Suppressor macrophage treated with lipopolysaccharide for 1 hour (primary cell): ENCODE results near the gene ASB3.
"Not testable (repeated sequence)": the region's sequence is repeated elsewhere in the genome, so short reads cannot be mapped to it uniquely, and the experiment has no call there.

Source experiments
- DNase-seq, 3 donors: peaks; one replicate each; pipeline ENCODE4 v3.0.0-alpha.2; 2020 to 2022

The ASB3 gene

DNA sequence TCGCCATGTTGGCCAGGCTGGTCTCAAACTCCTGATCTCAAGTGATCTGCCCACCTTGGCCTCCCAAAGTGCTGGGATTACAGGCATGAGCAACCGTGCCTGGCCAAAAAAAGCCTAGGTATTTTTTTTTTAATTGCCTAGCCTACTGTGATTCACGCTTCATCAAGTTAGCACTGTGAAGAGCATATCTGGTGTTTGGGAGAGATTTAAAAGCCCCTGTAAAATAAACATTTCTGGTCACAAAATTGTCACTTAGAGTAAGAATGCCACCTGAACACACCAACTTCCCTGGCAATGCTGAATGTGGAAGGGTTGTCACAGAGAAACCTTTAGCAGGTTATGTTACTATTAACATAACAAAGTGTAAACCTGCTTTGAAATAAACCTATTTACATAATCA is 58.8 kb downstream of the ASB3 start:
- no peak for DNase-seq

GRCh38 chr2:53725662-53726061 is 61.1 kb downstream of the ASB3 start:
- DNase-seq: no peak

DNA sequence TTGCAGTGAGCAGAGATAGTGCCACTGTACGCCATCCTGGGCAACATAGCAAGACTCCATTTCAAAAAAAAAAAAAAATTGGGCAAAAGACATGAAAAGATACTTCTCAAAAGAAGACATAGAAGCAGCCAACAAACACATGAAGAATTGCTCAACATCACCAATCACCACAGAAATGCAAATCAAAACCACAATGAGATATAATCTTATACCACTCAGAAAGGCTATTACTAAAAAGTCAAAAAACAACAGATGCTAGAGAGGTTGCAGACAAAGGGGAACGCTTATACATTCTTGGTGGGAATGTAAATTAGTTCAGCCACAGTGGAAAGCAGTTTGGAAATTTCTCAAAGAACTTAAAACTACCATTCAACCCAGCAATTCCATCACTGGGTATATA is 62.2 kb downstream of the ASB3 start:
- no peak for DNase-seq

DNA sequence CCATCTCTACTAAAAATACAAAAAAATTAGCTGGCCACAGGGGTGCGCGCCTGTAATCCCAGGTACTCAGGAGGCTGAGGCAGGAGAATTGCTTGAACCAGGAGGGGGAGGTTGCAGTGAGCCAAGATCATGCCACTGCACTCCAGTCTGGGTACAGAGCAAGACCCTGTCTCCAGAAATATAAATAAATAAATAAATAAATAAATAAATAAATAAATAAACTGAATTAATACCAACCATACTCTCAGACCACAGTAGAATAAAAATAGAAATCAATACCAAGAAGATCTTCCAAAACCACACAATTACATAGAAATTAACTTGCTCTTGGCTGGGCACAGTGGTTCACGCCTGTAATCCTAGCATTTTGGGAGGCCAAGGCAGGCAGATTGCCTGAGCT is 65.8 kb downstream of the ASB3 start:
- not testable (repeated sequence) for DNase-seq

DNA sequence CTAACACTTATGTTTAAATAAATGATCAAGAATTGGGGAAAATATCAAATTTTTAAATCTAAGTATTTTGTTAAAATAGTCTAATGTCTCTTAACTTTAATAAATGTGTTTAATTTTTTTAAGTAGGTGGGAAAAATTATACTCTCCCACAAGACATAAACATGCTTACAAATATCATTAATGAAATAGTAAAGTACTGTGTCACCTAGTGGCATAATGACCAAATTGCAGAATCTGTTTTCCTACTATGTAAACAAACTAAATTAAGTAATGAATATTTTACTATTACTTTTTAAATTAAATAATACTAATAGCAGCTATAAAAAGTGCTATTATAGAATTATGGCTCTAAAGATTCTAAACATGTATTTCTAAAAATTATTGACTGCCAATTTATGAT is 71.2 kb downstream of the ASB3 start:
- peak in 2 of 3 donors; percentile 17 to 19 for DNase-seq

DNA sequence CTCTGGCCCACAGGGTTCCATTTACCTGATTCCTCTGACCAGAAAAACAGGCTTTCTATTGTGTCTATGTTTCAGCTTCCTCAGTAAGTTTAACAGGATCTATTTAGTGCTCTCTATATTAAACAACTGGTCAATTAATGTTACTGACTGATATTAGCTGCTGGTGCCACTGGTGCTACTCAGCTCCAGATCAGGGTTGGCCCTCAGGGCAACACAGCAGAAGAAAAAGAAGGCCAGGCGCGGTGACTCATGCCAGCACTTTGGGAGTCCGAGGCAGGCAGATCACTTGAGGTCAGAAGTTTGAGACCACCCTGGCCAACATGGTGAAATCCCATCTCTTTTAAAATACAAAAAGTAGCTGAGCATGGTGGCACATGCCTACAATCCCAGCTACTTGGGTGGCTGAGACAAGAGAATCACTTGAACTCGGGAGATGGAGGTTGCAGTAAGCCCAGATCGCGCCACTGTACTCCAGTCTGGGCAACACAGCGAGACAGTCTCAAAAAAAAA is 75.4 kb downstream of the ASB3 start:
- DNase-seq: no peak

GRCh38 chr2:53708988-53709387 is 77.8 kb downstream of the ASB3 start:
- DNase-seq: no peak

DNA sequence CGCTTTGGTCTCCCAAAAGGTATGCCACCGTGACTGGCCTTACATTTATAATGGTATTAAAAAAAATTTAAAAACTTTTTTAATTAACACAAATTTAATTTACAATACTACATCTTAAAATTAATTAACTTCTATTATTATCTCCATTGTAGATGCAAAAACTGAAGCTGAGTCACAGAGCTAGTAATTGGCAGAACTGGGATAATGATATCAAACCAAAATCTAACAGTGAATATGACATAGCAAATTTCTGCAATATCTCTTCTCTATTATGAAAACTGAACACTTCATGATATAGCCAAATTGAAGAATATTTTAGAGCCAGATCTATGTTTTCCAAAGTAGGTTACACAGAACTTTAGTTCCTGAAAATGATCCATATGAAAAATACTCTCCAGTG is 85.5 kb downstream of the ASB3 start:
- no peak for DNase-seq

DNA sequence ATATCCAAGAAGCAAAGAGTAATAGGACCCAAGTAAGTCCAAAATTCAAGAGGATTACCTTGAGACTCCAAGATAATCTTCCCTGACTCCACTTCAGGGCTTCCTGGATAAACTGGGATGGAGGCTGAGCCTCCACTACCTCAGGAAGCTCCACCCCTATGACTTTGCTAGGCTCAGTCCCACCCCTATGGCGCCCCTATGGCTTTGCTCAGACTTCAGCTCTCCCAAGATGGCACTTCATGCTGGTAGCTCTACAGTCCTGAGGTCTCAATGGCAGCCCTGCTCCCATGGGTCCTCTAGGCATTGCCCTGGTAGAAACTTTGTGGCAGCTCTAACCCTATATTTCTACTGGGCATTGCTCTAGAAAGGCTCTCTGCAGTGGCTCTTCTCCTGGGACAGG is 89.1 kb downstream of the ASB3 start:
- DNase-seq: no peak

- DNase-seq: peak; percentile 15 to 49 (median 44)
These were observed 89.7 kb downstream of the ASB3 start for GRCh38 chr2:53697092-53697491.

DNA sequence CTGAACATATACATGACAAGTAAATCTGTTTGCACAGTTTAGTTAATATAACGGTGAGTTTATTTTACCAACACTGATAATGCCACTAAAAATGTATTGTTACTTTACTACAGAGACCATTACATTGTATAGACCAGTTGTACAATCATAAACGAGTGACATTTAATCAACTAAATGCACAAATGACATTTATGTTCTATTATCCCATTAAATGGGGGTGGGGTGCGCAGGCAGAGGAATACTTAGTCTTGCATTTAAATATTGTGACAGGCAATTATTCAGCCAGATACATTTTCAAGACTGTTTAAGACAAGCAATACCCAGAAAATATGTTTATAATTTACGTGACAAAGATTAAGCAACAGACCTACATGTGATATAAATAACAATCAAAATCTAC is 91.2 kb downstream of the ASB3 start:
- no peak for DNase-seq

DNA sequence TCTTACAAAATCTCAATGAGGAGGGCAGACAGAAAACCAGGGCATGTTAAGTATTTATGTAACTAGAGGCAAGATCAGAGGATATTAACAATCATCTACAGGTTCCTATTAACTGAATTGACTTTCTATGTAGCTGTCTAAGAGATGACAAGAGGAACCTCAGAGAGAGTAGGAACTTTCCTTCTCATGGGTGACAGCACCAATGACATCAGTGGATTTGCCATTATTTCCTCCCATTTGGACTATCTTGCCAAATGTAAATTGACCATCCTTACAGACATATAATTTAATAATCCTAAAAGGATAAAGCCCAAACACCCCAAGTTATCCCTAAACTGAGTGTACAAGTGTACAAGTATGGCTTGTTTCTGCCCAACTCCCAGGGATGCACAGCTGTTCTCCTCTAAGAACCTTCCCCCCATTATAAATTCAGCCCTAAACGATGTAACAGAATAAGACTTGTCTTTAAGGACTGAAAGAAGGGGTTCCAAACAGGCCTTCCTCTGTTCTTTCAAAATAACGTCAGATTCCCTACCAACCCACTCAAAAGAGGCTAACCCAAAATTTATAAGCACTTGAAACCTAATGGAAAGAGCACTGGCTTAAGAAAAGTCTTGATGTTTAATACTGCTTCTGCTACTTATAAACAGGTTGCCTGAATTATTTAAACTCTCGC is 92.5 kb downstream of the ASB3 start:
- DNase-seq: peak; percentile 34 to 65 (median 50)

DNA sequence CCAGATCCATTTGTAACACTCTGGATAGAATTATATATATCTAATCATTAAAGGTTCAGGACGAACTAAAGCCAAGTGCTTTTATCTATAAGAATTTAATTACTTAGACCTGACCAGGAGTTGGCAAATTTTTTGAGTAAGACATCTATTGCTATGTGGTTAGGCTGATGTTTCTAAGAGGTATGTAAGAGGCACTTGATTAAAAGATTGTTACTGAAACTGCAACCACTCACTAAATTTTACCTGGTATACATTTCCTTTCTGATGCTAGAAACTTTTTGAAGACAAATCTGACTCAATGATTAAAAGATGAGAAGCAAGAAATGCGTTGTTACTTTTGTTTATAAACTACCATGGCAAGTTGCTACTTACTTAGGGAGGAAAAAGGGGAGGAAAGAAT is 95.9 kb downstream of the ASB3 start:
- no peak for DNase-seq

GRCh38 chr2:53672881-53673522 is 113.8 kb downstream of the ASB3 start:
- no peak for DNase-seq

DNA sequence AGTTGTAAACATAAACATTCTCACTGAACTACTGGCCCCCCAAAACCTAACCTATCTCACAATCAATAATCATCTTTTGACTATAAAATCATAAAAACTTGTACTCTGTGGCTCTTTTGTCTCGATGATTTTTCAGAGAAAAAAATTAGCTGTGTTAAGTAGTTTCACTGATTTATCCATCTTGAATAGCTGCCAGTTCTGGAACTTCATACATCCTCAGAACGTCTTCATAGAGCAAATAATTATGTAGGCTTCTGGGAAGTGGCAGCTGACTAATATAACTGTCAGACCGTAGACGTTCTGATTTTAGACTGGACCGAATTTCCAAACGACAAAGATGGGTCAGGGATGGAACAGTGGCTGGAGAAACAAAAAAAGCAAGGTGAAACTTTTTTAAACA is 116.4 kb downstream of the ASB3 start:
- no peak for DNase-seq

GRCh38 chr2:53668624-53669026 is 118.1 kb downstream of the ASB3 start:
- DNase-seq: no peak

- not testable (repeated sequence) for DNase-seq
These were observed 119.6 kb downstream of the ASB3 start for GRCh38 chr2:53667130-53667529.

GRCh38 chr2:53660886-53661285 is 125.9 kb downstream of the ASB3 start:
- DNase-seq: no peak

GRCh38 chr2:53658474-53658873 is 128.3 kb downstream of the ASB3 start:
- DNase-seq: not testable (repeated sequence)

- no peak for DNase-seq
These were observed 131.5 kb downstream of the ASB3 start for GRCh38 chr2:53655256-53655655.

- no peak for DNase-seq
These were observed 132.4 kb downstream of the ASB3 start for GRCh38 chr2:53654396-53654795.

- no peak for DNase-seq
These were observed 134.6 kb downstream of the ASB3 start for GRCh38 chr2:53652131-53652530.

- no peak for DNase-seq
These were observed 140.0 kb downstream of the ASB3 start for GRCh38 chr2:53646788-53647187.

- no peak for DNase-seq
These were observed 145.5 kb downstream of the ASB3 start for GRCh38 chr2:53641290-53641689.

- no peak for DNase-seq
These were observed 146.3 kb downstream of the ASB3 start for GRCh38 chr2:53640466-53640865.
